DMS114 treated with DMSO at 0.1 percent for 48 hours (cell line): ENCODE results near the gene TMEM87A.

Source experiments
- DNase-seq: peaks from one replicate; lab custom pipeline; 2025; ENCODE audit not compliant: unreplicated experiment; lab: John Stamatoyannopoulos, UW

Gene TMEM87A

DNA sequence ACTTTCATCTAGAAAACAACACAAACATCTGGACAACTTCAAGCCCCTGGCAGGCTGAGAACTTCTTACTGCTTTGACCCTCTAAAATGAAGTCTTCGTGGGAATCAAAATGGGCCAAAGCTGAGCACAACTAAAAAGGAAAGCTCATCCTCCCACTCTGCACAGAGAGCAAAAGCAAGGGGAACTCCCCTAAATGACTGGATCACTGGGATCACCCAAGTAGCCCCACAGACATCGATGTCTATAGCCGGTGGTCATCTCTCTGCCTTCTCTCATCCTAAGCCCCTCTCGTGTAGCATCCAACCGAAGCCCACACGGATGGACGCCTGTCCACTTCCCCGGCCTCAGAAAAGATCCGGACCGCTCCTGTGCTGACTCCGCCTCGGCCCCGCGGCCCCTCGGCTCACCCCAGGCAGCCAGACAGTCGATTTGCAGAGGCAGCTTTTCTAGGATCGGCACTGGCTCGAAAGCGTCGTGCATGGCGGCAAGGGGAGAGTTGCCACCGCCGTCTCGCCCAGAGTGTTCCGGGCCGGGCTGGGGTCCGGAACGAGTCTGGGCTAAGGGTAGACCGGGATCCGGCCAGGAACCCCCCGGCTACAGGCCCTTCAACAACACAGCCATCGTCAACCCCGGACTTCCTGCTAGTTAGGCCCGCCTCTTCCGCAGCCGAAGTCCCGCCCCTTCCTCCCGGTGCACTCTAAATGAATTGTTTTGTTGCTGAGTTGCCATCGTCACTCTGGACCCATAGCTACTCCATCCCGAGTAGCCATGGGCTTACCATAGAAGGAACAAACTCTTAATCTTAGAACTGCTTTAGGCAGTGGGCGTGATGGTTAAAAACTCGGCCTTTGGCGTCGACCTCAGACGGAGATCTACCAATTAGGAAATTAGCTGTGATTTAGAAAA lies 65.3 kb downstream of the TMEM87A start, which contains the start of gene VPS39:
Gene VPS39 (minus strand): TSS at position 631 of the 906 bp plus-strand sequence. CDS start 151 bp downstream, at position 480.
- DNase-seq = peak; percentile 88

DNA sequence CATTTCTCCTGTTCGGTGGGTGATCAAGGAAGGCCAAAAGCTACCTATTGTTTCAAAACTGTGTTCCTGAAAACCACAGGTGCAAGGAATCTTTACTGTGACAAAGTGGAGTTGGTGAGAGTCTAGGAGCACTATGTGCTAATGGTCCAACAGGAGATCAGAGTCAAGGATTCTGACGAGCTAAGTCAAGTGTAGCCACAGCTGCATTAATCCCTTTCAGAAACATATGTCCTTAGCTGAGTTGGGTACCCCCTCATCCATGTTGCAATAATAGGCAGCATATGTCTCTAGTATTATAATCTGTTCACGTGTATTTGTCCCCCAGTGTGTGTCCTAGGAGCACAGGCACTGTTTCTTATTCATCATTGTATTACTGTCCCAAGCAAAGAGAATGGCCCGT lies 66.8 kb downstream of the TMEM87A start:
- no peak for DNase-seq

DNA sequence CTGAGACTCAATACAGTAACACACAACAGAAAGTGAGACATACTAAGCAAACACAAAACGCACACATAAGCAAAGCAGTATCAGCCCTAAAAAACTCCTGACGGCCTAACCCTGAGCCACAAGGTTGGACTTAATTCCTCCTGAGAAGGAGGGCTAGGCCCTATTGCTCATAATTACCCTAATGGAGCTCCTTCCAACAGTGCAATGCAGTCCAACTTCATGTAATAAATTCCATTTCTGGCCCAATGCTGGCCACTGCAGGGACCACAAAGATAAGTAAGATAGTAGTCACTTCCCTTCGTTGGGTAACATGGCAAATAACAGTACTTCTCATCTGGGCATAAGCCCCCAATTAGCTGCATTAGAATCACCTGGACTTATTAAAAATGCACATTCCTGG lies 69.3 kb downstream of the TMEM87A start:
- no peak for DNase-seq

DNA sequence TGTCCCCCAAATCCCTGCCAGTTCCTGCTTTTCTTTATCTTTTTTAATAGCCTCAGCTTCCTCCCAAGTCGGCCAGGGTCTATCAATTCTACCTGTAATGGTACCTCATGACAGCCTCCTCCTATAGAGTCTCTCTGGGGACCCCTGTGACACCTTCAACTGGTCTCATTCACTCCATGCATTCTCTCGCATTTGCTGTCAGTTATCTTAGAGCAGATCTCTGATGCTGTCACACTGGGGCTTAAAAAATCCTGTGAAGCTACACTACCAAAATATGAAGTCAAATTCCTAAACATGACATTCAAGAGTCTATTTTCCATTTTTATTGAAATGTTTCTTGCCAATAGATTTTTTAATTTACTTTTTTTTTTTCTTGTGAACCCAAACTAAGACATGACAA lies 70.6 kb downstream of the TMEM87A start:
- no peak for DNase-seq

DNA sequence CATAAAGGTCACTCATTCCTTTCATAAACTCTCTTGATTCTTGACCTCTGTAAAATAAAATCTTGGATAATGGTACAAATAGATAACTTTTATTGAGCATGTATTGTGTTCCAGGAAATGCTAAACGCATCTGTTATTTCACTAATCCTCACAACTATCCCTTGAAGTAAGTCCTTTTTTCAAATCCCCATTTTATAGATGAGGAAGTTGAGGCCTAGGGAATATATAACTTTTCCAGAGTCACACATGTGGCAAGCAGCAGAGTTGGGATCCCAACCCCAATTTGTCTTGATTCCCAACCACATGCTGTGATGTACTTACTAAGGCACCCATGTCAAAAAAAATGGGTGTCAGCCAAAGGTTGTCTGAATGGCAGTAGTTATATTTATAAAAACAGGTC lies 71.4 kb downstream of the TMEM87A start:
- DNase-seq = no peak

DNA sequence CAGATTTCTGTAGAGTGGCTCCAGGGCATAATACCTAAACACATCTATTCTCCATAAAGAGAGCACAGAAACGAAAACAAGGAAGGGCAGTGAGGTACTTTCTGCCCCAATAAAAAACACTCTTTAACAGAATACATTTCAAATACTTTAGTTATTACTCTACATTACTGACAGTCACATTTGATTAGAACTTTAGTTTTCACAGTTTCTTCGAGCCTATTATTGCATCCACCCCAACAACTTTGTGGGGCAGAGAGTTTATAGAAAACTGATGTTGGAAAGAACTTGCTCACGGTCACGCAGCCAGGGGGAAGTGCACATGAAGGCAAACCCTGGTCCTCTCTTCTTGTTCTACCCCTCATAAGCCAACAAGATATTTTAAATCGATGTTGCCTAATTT lies 74.1 kb downstream of the TMEM87A start:
- no peak for DNase-seq

DNA sequence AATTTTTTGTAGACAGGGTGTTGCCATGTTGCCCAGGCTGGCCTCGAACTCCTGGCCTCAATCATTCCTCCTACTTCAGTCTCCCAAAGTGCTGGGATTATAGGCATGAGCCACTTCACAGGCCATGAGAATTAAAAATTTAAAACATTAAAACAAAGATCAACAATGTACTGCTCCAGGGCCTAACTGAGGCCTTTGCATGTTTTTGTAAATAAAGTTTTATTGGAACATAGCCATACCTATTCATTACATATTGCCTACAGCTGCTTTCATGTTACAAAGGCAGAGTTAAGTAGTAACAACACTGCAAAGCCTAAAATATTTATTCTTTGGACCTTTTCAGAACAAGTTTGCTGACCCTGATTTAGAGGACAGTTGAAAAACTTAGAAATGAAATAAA lies 74.7 kb downstream of the TMEM87A start:
- no peak for DNase-seq

DNA sequence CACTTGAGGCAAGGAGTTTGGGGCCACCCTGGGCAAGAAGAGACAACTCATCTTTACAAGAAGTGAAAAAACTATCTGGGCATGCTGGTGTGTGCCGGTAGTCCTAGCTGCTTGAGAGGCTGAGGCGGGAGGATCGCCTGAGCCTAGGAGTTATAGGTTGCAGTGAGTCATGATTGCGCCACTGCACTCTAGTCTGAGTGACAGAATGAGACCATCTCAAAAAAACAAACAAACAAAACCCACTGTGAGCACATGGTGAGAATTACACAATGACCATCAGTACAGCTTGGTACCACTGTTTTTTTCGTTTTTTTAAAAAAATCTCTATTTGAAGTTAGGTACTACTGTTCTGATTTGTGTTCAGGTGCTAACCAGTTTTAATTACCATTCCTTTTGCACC lies 78.7 kb downstream of the TMEM87A start:
- no peak for DNase-seq

DNA sequence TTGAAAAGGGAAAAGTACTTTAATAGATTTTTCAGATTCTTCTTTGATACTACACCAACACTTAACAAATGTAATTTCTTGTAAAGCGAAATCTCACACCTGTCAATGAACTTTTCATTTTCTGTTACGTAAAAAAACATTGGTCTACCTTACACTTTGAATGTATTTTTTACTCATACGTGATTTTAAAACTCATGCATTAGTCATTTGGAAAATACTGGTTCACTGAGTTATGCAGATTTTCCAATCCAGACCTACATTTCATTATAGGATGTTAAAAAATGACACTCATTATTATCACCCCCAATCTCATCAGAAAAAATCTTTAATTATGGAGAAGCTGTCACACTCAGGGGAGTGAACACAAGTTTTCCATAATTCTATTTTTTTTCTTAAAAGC lies 79.8 kb downstream of the TMEM87A start:
- no peak for DNase-seq

DNA sequence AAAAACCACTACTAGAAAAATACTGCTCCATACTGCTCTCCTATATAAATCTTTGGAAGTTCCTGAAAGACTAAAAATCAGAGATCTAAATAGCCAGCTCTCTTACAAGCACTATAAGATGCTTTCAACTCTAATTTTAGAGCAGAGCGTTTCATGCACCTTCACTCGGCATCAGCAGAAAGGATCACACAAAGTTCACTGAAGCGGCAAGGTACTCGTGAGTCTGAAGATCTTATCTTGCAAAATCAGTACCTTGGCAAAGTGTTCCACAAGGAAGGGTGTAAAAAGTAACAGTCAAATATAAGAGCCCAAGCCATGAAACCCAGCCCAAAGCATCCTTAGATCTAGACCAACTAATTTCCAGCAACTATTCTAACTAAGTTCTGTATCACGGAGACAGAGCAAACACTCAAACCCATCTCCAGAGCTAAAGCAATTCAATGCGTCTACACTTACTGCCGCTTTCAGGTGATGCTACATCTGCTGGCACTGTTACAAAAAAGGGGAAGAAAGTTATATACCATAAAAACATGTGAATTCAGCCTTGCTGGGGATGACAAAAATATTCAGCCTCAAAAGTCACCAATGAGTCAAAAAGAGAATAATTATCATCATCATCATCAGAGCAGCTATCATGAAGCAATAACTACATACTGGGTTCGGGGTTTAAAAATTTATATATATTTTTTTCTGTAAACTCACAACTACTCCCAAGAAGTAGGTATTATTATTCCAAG lies 81.5 kb downstream of the TMEM87A start:
- DNase-seq = no peak

DNA sequence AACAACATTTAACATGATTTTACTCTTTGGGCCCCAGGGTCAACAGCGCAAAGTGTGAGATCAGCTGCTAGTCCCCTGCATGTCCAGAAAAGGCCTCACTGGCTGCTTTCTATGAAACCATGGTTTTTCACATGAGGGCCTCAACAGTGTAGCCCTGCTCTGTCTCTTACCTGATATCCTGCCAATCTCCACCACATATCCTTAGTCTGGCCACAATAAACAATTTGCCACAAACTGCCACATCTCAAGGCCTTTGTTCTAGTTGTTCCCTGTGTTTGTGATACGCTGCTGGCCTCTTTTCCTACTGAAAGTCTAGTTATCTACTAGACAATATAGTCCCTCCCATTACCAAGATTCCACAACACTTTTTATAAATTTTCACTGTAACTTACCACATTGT lies 82.9 kb downstream of the TMEM87A start:
- DNase-seq = no peak

DNA sequence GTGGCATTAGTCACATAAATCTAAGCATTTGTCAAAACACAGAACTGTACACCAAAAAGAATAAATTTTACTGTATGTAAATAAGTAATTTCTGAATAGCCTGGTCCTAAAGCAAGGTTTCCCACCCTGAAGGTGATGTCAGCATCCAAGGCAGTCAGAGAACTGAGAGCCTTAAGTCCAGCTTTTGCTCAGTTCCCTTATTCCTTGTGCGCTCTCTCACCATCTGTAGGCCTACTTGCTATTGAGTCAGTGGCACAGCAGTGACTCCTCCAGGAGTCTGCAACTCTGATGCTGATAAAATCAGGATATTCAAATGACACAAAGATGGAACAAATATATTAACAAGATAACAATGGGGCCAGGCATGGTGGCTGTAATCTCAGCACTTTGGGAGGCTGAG lies 87.4 kb downstream of the TMEM87A start:
- no peak for DNase-seq

DNA sequence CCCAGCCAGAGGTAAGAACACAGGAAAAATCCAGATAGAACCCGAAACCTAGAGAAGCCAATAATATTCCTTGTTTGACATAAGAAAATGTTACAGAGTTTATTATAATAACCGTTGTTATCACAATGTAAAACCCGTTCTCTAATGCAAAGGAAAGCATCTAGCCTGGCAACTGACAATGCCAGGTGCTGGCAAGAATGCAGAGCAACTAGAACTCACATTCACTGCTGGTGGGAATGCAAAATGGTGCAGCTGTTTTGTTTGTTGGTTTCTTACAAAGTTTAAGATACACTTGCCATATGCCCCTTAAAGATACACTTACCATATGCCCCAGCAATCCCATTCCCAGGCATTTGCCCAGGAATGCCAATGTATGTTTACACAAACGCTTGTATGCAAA lies 88.5 kb downstream of the TMEM87A start:
- no peak for DNase-seq

DNA sequence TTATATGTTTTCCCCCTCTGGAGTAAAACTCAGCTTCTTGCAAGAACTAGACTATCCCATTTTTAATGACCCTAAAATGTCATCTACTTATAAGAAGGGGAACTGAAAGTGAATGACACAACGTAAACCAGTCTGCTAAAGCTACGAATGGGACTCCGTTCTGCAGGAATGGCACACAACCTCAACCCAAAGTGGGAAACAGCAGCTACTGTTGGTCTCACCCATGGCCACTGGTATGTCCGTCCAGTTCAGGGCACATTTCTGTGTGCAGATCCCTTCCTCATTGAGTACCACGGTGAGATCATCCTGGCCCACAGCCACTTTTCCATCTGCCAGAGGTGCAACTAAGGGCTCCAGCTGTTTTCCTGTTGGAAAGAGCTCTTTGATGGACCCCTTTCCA lies 88.9 kb downstream of the TMEM87A start:
- DNase-seq = no peak

DNA sequence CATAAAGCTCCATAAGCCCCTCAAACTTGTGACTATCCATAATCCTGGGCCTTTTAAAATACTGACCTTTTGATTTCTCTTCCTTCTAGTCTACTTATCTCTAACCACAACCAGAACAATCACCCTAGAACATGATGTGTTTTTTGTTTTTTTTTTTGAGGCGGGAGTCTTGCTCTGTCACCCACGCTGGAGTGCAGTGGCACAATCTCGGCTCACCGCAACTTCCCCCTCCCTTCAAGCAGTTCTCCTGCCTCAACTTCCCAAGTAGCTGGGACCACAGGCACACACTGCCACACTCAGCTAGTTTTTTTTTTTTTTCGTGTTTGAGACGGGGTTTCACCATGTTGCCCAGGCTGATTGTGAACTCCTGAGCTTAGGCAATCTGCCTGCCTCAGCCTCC lies 90.3 kb downstream of the TMEM87A start:
- DNase-seq = no peak

DNA sequence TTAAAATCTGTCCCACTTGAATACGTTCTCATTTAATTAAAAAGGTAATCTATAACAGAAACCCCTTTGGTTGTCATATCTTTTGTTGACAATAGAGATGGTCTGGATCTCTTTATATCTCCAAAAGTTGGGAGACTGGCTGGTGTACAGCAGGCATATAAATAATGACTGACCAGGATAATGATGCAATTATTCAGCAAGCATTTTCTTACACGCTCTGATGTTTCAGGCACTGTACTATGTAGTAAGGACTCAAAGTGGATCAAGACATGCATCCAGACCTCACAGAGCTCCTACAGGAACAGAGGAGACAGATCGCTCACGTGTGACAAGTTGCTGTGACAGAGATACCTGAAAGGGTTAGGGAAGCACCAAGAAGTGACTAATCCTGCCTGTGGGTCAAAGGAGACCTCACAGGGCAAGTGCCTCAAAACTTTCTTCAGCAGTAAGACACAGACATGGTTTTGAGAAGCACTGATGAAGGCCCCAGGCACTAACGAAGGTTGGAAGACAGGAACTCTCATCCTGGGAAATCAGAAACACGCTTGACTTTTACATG lies 90.8 kb downstream of the TMEM87A start:
- DNase-seq = no peak

DNA sequence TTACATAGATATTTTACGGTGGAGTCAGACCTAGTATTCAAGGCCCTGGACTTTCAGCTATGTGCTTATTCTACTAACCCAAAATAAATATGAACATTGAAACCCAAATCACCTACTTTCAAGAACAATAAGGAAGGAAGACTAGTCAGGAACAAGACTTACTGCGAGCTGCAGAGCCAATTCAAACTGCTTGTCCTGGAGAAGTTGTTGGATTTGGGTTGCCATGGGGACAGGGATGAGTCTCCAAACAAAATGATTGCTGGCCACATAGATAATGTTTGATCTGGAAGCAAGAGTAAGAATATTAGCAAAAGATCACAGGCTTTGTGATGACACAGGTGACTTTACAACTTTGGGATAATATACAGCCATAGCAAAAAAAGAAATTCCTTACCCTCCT lies 95.2 kb downstream of the TMEM87A start:
- no peak for DNase-seq

DNA sequence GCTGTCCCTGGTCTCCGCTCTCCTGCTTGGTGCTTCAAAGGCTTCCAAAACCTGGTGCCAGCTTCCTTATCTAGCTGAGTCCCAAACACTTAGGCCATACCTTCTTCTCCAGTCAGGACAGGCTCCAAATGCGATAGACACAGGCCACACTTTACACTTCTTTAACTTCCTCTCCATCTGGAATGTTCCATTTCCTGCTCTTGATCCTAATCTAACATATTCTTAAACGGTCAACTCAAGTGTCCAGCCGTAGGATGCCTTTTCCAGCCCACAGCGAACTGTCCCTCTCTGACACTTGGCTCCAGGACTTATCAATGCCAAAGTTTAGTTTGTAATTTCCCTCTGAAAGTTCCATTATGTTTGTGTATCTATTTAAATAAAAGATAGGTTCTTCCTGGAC lies 97.6 kb downstream of the TMEM87A start:
- no peak for DNase-seq

DNA sequence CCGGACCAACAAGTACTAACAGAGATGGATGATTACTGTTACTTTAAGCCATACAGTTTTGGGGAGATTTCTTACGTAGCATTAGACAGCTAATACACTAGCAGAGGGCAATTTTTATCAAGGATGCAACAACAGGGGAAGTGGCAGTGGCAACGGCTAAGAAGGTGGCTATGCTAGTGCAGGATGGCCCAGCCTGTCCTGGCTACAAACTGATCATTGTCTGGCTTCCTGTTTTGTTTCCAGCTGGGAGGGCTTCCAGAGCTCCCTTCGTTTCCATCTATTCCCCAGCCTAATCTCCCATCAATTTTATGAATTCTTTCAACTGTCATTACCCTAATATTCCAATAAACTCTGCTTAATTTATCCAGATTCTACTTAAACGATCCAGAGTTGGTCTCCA lies 100.8 kb downstream of the TMEM87A start:
- no peak for DNase-seq

DNA sequence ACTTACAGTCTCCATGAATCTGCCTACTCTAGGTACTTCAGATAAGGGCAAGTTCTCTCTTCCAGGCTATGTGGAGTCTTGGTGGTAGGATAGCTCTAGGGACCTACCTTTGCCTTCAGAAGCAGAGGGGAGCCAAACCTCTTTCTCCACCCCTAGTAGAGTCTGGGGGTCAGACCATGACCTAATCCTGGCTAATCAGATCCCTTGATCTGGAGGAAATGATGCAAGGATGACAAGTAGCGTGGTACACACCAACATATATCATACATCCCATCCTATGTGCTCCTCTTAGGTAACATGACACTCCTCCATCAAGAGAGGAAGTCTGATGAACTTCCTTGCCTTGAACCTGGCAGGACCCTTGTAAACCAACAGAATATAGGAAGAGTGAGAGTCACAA lies 101.4 kb downstream of the TMEM87A start:
- DNase-seq = no peak

DNA sequence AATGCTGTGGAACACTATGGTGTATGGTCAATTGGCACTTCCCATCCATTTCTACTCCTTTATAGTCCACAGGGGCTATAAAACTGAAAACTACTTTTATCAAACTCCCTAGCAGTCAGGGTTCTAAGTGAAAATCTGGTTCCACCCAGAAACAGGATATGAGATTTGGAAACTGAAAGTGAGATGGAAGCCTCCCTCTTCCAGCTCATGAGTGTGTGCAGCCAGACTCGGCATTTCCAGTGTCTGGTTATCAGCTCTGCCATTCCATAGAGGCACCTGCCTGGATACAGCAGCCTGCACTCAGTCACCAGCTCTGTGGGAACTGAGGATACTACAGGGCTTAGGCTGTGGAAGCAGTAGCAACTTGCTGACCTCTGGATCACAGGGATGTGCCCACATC lies 102.1 kb downstream of the TMEM87A start:
- no peak for DNase-seq
